GM18951 (cell line): Measurements from ENCODE around the gene SPATC1L.
"Not testable (repeated sequence)": the region's sequence is repeated elsewhere in the genome, so short reads cannot be mapped to it uniquely, and the experiment has no call there.

Source experiments
- POLR2A ChIP-seq: IDR thresholded peaks from 4 replicates; pipeline ENCODE4 v1.6.1; 2011; ENCODE audit warnings: mild to moderate bottlenecking; ENCODE audit not compliant: insufficient read length, insufficient read depth; ENCODE audit errors: extremely low read depth
- in situ Hi-C: fragments of 300-500 bp; cut with MboI; formaldehyde crosslinking; loops from one replicate; pipeline ENCODE4 v1.12.0; 2022; ENCODE audit warnings: low sequenced_read_pairs, mixed read lengths, inconsistent platforms; ENCODE audit not compliant: unreplicated experiment

SPATC1L gene

DNA sequence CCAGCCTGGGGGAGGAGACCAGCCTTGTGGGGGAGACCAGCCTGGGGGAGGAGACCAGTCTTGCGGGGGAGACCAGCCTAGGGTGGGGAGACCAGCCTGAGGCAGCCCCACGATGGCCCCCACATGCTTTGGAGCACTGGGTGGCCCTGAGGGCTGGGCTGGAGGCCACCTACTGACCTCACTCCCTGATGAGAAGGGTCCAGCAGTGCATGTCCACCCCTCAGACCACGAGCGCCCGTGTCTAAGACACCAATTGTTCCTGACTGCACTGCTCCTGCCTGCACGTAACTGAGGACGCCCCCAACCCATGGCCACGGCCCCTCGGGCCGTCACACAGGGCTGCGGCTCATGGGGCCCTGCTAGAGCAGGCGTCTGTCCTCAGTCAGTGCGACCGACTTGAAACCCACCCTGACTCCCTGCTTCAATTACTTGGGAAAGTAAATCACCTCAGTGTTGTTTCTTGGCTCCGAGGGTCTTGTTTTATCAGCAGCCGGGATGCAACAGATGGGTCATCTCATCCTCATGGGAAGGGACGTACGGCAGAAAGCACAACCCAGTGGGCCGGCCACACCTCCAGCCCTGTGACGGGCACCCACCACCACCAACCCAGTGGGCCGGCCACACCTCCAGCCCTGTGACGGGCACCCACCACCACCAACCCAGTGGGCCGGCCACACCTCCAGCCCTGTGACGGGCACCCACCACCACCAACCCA is at the start of gene SPATC1L:
Gene SPATC1L, minus strand, starts transcription at position 550 of the 715 bp plus-strand sequence. CDS start 1,643 bp downstream, outside the sequence.
- in situ Hi-C loops, result no loop called here
- peak; percentile 22 for TF ChIP-seq POLR2A

DNA sequence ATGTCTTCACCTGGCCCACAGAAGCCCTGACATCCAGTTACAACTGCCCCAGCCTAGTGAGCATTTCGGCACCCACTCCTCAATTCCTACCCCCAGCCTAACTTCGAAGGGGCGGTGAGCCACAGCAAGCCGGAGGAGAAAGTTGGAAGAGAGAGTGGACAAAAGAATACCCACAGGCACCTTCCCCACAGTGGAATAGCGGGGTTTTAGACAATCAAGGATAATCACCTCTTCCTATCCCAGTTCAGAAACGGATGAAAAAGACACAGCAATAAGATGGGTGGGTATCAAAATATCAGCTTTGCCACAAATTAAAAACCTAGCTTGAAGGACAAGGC is 45.6 kb upstream of the SPATC1L start:
- in situ Hi-C loops, result no loop called here
- TF ChIP-seq POLR2A, result no peak

DNA sequence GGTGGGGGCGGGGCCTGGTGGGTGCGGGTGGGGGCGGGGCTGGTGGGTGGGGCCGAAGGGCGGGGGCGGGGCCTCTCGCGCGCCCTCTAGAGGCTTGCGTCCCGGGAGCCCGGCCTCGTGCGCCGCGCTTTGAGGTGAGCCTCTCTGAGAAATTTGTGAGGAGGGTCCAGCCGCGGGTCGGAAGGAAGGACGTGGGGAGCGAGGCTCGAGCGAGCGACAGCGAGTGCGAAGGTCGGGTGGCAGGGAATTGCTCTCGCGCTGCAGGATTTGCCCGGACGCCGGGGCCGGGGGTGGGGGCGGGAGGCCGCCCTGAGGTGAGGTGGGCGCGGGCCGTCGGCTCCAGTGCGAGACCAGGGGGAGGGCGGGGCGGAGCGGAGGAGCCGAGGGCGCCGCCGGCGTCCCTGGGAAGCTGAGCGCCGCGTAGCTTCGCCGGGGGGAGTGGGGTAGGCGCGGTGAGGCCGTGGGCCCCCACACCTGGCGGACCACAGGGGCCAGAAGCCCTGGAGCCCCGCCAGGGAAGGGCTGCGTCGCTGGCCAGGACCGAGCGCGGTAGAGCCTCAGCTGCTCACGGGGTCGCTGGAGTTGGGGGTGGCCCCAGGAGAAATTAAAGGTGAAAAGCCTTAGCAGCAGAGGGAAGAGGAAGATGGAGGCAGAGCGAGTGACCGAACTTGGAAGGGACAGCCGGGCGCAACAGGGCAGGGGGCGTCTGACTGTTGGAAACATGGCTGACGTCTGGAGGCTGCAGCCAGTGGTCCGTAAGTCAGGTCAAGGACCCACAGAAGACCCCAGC is 45.1 kb upstream of the SPATC1L start:
- in situ Hi-C loops, result no loop called here
- TF ChIP-seq POLR2A, result peak; percentile 45

DNA sequence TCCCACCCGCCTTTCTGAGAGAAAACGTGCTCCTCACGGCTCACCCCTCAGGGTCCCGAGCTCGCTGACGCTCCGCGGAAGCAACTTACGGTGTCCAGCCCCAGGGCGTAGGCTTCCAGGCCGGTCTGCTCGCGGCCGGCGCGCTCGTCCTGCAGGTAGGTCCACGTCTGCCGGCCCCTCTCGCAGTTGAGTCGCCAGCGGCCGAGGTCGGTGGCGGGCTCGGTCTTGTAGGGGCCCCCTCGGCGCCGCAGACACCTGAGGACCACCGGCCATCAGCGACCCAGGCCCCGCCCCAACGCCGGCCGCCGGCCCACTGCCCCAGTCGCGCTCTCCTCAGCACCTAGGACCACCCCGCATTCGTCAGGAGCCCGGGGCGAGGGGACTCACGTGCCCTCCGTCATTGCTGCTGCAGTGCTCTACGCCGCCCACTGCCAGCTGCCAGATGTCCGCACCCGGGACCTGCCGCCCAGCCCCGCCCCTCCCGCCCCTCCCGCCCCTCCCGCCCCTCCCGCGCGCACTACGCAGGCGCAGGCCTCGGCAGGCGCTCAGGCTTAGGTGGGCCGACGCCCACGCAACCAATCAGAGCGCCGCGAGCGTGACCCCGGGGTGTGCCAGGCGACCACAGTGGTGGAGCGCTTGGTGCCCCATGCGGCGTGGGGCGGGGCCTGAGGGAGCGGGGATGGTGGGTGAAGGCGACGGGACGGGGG is 44.2 kb upstream of the SPATC1L start, which contains the start of gene LSS:
Gene LSS, minus strand, starts transcription at position 430 of the 707 bp plus-strand sequence. Its CDS starts 29 bp downstream, at position 401.
- in situ Hi-C loops, result no loop called here
- TF ChIP-seq POLR2A, result peak; percentile 79

DNA sequence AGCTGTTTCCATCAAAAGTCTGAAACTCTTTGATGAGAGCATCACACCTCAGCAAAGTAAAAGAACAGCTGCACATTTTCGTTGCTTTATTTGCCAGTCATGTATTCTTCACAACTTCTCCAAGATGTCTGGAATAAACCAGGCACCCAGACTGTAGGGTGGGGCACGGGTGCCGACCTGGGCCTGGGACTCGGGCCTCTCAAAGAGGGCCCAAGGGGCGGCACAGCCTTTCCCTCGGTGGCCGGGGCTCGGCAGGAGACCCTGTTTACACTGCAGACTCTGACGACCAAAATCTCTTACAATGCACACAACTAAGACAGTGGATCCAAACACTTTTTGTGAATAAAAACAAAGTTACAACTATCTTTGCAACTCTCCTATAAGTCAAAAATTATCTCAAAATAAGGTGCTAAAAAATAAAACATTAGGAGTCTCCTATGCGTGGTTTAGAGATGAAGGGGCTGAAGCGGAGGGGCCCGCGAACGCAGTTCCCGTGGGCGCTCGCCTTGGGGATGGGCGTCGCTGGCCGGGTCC is 43.6 kb upstream of the SPATC1L start:
- no peak for TF ChIP-seq POLR2A
- in situ Hi-C loops, result no loop called here

DNA sequence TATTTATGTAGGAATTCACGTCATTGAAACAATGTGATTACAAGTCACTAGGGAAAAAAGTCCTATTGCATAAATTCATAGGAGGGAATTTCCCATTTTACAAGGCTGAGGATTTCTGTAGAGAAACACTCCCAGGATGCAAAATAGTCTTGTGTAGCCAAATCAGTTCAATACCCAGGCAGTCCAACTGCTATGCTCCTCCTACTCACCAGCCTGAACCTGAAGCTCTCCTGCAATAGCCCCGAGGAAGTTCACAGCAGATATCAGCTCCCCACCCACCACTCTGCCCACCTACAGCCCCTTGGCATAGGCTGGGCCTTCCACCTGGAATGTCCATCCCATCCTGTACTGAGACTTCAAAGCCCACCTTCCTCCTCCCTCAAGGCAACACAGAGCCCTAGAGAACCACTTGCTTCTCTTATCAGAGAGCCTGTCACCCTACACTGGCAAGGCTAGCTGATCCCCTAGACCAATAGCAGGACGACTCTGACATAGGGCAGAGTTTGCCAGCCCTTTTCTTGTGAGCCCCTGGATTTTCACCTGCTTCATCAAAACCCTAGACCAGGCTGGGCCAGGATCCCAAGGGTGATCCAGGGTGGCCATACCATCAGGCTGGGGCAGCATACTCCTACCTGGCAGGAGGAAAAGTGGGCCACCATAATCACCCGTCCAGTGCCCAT is 42.8 kb upstream of the SPATC1L start:
- TF ChIP-seq POLR2A, result no peak
- in situ Hi-C loops, result no loop called here

DNA sequence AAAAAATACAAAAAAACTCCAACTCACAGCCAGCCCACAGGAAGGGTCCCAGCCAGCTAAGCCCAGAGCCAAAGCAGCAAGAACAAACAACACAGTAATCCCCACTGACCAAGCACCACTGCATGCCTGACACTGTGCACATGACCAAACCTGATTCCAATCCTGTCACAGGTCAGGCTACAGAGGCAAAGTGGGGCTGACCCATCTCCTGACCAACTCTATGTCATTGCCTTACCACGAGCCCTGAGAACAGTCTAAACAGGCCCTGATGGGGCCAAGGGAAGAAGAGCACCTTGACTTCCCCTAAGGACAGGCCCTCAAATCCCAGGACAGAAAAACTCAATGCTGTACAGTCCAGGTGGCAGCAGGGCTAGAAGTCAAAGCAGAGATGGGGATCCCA is 41.9 kb upstream of the SPATC1L start:
- in situ Hi-C loops, result no loop called here
- no peak for TF ChIP-seq POLR2A

DNA sequence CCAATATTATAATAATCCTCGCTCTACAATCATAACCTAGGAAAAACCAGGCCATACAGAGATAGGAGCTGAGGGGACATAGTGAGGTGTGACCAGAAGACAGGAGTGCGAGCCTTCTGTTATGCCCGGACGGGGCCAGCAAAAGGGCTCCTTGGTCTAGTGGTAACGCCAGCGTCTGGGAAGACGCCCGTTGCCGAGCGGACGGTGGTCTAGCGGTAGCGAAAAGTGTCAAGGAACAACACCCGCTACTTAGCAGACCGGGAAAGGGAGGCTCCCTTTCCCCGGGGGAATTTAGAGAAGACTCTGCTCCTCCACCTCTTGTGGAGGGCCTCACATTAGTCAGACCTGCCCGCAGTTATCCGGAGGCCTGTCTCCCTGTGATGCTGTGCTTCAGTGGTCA is 39.4 kb upstream of the SPATC1L start:
- in situ Hi-C loops, result not testable (repeated sequence)

DNA sequence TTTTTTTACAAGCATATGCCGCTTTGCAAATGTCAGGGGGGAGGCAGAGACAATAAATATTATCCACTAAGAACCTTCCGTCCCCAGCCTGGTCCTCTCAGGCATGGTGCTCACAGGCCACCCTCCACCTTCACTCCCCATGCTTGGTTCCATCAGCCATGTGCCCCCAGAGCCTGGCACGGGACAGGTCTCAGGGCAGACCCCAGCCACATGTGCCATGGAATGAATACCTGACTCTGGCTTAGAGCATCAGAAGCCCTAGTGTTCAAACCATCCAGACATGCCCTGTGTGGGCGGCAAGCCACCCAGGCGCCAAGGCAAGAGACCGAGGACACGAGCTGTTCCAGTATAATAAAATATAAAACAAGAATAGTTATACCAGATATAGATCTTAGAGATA is 39.0 kb upstream of the SPATC1L start:
- TF ChIP-seq POLR2A, result no peak
- in situ Hi-C loops, result no loop called here

DNA sequence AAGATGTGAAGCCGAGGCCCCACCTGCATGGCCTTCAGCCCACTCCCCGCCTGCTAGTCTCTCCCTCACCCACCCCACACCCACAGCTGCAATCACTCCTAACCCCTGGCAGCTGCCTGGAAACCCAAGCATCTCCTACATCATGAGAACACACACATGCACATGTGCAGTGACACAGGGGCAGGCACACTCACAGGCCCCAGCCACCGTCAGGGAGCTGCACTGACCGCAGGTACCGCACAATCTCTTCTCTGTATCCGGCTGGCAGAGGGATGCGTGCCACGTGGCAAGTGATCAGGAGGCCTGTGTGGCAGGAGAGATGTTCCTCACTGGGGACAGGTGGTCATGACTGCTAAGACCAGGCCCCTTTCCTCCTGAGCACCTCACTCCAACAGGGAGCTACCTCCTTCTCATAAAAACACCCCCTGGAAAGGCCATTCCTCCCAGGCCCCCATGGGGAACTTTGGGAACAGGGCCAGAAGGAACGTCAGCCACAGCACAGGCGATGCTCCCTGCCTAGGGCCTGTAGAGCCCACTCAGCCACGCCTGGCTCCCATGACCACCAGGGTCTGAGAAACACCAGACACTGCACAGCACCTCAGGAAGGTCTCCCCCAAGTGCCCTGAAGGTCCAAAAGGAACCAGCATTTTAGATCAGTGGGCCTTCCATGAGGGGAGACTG is 38.3 kb upstream of the SPATC1L start:
- in situ Hi-C loops, result no loop called here
- TF ChIP-seq POLR2A, result no peak

DNA sequence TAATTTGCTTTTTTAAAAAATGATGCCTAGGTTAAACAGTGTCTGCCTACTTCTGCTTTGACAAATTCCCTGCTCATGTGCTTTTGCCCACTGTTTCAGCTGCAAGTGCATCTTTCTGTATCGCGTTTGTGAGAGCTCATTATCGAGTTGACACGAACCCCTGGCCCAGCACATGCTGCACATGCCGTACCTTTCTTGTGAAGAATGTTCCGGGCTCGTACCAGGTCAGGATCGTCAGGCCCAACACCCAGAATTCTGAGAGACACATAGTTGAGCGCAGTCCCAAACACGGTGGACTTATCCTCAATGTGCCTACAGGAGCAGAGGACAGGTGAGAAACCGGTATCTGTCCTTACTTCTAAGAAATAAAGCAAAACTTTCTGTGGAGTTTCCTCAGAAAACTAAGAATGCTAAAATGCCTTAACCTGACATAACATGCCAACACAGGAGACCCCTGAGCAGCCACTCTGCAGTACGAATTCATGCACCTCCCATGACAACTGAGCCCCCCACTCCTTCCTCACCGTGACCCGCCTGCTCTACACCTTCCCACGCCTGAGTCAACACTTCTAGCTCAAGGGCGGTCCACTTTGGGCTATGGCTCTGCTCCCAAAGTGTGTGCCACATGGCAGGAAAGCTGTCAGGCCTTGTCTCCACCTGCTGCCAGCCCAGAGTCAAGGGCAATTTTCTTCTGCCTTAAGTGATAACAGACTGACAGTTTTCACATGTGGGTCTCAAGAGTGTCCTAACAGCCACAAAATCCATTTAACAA is 37.6 kb upstream of the SPATC1L start:
- no peak for TF ChIP-seq POLR2A
- in situ Hi-C loops, result no loop called here

DNA sequence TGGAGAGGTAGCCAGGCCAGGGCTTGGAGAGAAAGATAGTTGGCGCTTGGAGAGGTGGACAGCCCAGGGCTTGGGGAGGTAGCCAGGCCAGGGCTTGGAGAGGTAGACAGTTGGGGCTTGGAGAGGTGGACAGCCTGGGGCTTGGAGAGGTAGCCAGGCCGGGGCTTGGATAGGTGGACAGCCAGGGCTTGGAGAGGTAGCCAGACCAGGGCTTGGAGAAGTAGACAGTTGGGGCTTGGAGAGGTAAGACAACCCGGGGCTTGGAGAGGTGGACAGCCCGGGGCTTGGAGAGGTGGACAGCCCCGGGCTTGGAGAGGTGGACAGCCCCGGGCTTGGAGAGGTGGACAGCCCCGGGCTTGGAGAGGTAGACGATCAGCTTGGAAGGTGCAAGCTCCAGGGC is 36.6 kb upstream of the SPATC1L start:
- in situ Hi-C loops, result no loop called here
- no peak for TF ChIP-seq POLR2A
